KBM-7 (cell line): Measurements from ENCODE around the gene NCS1.
"Not testable (repeated sequence)": the region's sequence is repeated elsewhere in the genome, so short reads cannot be mapped to it uniquely, and the experiment has no call there.

Experiments
- DNase-seq: peaks from one replicate; pipeline ENCODE4 v3.0.0-alpha.2; 2015
- in situ Hi-C: fragments of 300-500 bp; cut with MboI; formaldehyde crosslinking; loops from 2 replicates; pipeline ENCODE4 v1.14.3; 2020; ENCODE audit warnings: low sequenced_read_pairs, low pct_unique_long_range_greater_than_20kb, mixed read lengths

NCS1 gene

GRCh38 chr9:130244548-130245165, 72.5 kb downstream of the NCS1 start:
- no peak for DNase-seq
- in situ Hi-C loops: no loop called here

GRCh38 chr9:130245474-130245873, 73.3 kb downstream of the NCS1 start:
- in situ Hi-C loops: no loop called here
- DNase-seq: no peak

- DNase-seq: no peak
- in situ Hi-C loops: no loop called here
Observed at GRCh38 chr9:130246126-130246525, 73.9 kb downstream of the NCS1 start.

GRCh38 chr9:130254747-130255630, 82.8 kb downstream of the NCS1 start:
- DNase-seq: no peak
- in situ Hi-C loops: no loop called here

DNA sequence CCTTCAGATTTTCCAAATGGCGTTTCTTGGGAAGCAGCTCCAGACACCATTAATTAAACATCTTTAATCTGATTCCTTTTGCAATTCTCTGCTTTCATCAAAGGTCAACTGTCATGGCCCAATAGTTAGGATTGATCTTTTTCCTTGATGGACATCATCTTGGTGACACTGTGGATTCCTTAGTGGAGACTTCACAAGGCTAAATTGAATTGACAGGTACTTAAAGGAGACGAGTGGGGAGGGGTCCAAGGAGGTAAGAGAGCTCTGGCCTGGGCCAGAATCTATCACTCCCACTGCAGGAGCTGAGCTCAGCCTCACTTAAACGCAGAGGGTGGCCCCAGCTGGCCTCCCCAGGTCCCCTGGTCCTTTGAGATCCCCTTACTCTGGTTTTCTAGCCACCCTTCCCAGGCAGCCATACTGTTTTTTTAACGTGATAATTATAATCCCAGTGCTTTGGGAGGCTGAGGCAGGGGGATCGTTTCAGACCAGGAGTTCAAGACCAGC, 83.5 kb downstream of the NCS1 start:
- no peak for DNase-seq
- in situ Hi-C loops: no loop called here

DNA sequence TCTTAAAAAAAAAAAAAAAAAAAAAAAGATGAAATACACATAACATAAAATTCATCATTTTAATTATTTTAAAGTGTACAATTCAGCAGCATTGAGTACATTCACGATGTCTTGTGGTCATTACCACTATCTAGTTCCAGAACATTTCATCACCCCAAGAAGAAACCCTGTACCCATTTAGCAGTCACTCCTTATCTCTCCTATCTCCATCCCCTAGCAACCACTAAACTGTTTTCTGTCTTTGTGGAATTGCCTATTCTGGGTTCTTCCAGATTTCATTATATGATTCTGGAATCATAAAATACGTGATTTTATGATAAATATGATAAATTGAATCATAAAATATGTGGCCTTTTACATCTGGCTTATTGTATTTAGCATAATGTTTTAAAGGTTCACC, 84.4 kb downstream of the NCS1 start:
- in situ Hi-C loops: no loop called here

DNA sequence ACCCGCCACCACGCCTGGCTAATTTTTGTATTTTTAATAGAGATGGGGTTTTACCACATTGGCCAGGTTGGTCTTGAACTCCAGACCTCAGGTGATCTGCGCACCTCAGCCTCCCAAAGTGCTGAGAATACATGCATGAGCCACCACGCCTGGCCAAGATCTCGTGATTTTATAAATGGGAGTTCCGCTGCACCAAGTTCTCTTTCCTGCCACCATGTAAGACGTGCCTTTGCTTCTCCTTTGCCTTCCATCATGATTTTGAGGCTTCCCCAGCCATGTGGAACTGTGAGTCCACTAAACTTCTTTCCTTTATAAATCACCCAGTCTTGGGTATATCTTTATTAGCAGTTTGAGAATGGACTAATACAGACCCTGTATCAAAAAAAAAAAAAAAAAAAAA, 85.9 kb downstream of the NCS1 start:
- in situ Hi-C loops, DNase-seq: not testable (repeated sequence)

More for the DNA sequence above, 84.4 kb downstream of the NCS1 start:
- no peak for DNase-seq

DNA sequence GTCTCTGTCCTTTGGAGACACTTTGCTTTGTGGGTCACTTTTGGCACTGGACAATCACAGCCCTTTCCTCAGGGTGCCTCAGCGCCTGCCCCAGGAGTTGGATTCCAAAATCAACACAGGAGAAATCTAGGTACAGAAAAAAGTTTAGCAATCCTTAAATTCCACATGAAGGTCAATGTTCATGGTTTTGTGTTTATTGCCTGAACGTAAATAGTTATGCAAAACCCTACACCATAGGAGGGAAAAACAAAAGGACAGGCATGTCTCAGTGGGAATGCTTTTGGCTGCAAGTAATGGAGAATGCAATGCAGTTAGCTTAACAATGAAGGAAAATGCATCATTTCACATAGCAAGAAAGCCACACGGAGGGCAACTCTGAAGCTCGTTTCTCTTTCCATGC, 86.8 kb downstream of the NCS1 start:
- DNase-seq: no peak
- in situ Hi-C loops: no loop called here

DNA sequence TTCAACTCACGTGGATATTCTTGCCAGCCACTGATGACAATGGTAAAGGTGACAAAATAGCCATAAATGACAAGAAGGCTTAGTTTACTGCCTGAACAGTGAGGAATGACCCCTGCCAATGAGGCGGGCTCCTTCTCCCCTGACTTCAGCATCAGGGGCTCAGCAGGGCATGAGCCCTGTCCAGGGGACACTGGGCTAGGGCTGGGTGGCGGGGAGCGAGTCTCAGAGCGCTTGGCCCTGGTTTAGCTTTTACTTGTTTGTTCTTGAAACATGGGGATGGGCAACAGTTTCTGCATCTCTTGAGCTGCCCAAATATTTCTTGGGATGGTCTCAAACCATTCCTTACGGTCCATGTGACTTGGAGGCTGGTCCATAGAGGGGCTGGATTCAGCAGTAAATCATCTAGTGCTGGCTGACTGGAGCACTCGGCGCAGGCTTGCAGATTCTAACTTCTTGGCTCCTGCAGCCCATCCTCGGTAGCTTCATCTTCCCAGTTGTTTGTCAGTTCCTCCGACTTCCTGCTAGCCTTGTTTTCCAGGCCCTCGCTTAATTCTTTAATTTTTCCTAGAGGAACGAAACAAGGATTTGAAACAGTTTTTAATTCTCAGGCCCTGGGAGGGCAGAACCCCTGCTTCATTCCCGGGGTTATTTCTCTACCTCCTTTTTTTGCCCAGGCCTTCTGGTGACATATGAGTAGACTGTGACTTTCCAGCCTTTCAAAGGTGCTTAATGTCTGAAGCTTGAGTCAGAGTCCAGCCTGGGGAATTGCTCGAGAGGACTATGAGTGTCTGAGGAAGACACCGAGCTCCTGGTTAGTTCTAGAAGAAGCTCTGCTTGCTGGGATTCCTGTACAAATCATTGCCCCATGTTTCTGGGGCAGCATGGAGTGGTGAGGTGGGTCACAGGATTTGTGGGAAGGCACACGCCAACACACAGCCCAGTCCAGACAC, 88.9 kb downstream of the NCS1 start:
- no peak for DNase-seq
- in situ Hi-C loops: no loop called here

DNA sequence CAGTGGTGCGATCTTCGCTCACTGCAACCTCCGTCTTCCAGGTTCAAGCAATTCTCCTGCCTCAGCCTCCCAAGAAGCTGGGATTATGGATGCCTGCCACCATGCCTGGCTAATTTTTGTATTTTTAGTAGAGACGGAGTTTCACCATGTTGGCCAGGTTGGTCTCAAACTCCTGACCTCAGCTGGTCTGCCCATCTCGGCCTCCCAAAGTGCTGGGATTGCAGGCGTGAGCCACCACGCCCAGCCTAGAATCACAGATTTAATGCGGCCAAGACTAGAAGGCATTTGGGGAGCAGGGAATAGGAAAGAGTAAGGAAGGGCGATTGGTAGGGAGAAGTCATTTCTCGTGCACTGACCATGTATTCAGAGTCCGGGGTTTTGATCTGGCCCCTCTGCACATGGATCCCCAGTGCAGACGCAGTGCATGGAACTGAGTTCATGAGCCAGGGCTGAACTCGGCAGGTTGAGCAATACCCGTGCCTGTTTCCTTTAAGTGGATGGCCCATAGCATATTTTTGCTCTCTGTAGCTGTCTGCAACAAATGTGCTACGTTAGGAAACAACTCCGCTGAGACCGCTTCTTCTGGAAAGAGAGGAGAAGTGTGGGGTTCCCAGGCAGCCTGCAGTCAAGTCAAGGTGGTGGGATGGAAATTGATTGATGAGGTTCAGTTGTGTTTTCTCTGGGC, 90.0 kb downstream of the NCS1 start:
- DNase-seq: no peak
- in situ Hi-C loops: no loop called here

GRCh38 chr9:130262771-130263170, 90.6 kb downstream of the NCS1 start:
- in situ Hi-C loops: no loop called here
- DNase-seq: no peak

GRCh38 chr9:130263601-130264413, 91.6 kb downstream of the NCS1 start:
- in situ Hi-C loops: no loop called here
- DNase-seq: no peak

GRCh38 chr9:130264414-130265350, 92.5 kb downstream of the NCS1 start:
- no peak for DNase-seq
- in situ Hi-C loops: no loop called here

GRCh38 chr9:130265431-130266235, 93.4 kb downstream of the NCS1 start, which contains the start of gene HMCN2:
Gene HMCN2, plus strand, starts transcription at chr9:130265760. Its CDS starts 119 bp downstream, at chr9:130265879.
- DNase-seq: no peak
- in situ Hi-C loops: no loop called here

- in situ Hi-C loops: no loop called here
- DNase-seq: no peak
Observed at GRCh38 chr9:130266236-130267098, 94.3 kb downstream of the NCS1 start.
